Panc1 (cell line): ENCODE data around the gene MARCHF6.

Source experiments
- POLR2AphosphoS5 ChIP-seq: IDR thresholded peaks from 2 replicates; pipeline ENCODE4 v1.6.1; 2012; ENCODE audit warnings: mild to moderate bottlenecking, low read depth, low read length, moderate library complexity
- SIN3A ChIP-seq: IDR thresholded peaks from 2 replicates; pipeline ENCODE4 v1.6.1; 2012; ENCODE audit warnings: low read depth, mild to moderate bottlenecking, low read length, moderate library complexity, borderline replicate concordance; ENCODE audit not compliant: insufficient read depth
- TCF7L2 ChIP-seq: IDR thresholded peaks from 2 replicates; pipeline ENCODE4 v1.6.1; 2011; ENCODE audit warnings: mild to moderate bottlenecking, low read depth, low read length, inconsistent platforms
- TF ChIP-seq, protein P1 (sequence below): fragments of 450-650 bp; IDR thresholded peaks from 2 replicates; pipeline ENCODE4 v1.5.1; 2017; ENCODE audit warnings: mild to moderate bottlenecking

DNA sequence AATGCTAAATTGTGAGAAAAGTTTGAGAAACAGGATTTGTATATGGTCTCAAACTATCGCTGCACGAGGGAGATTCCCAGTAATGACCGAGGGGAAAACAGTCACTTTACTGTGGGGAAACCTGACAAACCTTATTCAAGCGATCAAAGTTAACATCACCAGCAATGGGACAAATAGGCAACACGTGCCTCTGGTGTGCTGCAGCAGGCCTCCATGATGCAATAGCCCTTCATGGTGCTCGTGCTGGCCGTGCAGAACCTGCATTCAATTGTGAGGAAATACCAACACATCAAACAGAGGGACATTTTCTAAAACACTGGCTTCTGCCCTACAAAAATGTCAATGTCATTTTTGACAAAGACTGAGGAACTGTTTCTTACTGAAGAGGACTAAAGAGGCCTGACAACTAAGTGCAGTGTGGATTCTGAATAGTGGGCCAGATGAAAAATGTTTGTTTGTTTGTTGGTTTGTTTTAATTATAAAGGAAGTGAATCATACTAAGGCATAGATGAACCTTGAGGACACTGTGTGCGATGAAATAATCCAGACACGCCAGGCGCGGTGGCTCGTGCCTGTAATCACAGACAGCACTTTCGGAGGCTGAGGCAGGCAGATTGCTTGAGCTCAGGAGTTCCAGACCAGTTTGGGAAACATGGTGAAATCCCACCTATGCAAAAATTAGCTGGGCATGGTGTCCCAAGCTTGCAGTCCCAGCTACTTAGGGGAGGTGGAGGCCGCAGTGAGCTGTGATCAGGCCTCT, 17.6 kb upstream of the MARCHF6 start:
- TF ChIP-seq, protein P1, sequence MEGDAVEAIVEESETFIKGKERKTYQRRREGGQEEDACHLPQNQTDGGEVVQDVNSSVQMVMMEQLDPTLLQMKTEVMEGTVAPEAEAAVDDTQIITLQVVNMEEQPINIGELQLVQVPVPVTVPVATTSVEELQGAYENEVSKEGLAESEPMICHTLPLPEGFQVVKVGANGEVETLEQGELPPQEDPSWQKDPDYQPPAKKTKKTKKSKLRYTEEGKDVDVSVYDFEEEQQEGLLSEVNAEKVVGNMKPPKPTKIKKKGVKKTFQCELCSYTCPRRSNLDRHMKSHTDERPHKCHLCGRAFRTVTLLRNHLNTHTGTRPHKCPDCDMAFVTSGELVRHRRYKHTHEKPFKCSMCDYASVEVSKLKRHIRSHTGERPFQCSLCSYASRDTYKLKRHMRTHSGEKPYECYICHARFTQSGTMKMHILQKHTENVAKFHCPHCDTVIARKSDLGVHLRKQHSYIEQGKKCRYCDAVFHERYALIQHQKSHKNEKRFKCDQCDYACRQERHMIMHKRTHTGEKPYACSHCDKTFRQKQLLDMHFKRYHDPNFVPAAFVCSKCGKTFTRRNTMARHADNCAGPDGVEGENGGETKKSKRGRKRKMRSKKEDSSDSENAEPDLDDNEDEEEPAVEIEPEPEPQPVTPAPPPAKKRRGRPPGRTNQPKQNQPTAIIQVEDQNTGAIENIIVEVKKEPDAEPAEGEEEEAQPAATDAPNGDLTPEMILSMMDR, result no peak
- no peak for TF ChIP-seq SIN3A
- TF ChIP-seq TCF7L2, result no peak
- no peak for TF ChIP-seq POLR2AphosphoS5
